Stimulated activated CD8-positive, alpha-beta memory T cell treated with anti-CD3 and anti-CD28 coated beads, Interleukin-7, amount 100 ng/mL, for 24 hours (primary cell): ENCODE results near the gene TNS1.
"Not testable (repeated sequence)": the region's sequence is repeated elsewhere in the genome, so short reads cannot be mapped to it uniquely, and the experiment has no call there.

Source experiments
- DNase-seq: peaks from one replicate; pipeline ENCODE4 v3.0.0-alpha.2; 2020; ENCODE audit warnings: low read depth

Gene TNS1

DNA sequence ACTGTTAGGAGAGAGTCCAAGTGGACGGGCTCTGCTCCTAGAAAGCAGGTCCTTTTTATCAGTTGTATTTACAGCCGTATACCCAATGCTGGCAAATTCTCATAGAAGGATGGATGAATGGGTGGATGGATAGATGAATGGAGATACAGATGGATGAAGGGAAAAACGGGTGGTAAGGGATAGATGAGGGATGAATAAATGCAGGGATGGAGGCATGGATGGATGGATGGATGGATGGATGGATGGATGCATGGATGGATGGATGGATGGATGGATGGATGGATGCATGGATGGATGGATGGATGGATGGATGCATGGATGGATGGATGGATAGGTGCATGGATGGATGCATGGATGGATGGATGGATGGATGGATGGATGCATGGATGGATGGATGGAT lies 193.8 kb downstream of the TNS1 start:
- not testable (repeated sequence) for DNase-seq

DNA sequence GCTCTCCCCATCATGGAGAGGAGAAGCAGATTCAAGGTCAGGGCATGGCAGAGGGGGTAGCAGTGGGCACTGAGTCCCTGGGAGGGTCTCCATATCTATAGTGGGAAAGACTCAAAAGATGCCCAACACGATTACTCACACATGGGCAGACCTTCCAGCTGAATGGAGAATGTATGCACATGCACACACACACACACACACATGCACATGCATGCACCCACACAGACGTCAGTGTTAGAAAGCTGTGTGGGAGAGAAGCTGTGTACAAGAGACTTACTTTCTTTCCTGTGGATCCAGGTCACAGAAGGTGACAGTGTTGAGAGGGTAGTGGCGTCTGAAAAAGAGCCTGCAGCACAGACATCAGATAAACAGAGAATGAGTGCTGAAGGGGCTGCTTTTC lies 194.5 kb downstream of the TNS1 start:
- no peak for DNase-seq

DNA sequence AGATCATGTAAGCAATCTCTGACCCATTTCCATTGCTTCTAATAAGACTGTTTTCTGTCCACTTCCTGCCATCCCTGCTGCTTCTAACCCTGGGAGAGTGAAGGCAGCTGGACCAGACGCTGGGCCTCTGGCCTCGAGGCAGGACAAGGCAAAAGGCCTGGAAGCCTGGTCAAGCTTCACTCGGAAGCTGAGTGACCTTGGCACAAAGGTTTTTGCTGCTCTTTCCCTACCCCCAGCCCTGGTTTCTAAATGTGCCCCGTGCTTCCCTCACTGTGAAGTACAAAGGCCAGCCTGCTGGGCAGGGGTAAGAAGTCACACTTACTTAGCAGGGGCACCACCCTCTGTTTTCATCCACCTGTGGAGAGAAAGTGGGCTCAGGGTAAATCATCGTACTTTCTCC lies 195.0 kb downstream of the TNS1 start:
- no peak for DNase-seq

DNA sequence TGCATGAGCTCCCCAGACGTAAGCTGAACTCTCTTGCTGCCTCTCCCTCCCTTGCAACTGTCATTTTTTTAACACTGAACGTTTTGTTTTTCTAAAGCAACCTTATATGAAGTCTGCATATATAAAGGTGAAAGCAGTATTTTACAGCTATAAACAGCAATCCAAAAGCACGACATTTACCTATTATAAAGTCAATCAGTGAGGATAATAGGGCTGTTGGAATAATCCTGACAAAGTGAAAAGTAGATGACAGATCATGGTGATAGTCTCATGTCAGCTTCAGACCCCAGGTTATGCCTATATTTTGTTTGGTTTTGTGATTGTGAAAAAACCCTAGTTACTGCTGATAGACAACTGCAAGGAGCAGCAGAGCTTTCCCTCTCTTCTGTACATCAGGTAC lies 195.8 kb downstream of the TNS1 start:
- DNase-seq: no peak

DNA sequence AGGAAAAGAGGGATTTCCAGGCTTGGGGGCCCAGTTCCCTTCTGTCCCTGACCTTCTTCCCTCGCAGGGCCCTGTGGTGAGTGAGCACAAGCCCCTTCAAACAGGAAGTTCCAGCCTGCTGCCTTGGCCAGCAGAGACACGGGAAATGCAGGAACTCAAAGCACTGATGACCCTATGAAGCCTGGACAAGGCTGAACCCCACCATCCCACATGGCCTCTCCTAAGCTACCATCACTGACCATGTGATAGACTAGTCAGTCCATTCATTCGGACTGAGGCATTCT lies 196.4 kb downstream of the TNS1 start:
- no peak for DNase-seq

DNA sequence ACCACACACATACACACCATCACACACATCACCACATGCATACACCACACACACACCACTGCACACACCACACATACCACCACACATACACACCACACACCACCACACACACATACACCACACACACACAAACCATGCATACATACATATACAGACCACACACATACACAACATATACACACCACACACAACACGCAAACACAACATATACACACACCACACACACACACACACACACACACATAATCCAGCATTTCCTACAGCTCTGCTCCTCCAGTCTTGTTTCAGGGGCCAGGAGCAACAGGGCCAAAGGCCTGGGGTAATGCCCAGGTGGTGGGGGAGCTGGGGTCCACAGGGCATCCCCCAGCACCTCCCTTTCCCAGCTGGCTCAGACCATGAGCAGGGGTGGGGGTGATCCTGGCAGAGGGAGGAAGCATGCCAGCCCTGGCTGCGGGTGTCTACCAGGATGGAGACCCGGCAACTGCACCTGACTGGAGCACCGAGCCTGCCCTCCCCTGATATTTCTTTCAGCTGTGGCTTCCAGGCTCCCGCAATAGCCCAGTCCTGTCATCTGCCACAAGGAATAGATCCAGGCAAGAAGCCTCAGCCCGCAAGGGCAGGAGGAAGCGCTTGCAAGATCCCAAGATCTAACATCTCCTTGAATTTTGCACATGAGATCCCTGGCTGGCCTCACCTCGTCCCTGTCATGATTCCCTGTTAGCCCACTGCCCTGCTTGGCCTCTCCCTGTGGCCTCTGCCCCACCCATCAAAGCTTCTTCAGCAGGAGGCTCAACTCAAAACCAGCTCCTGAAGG lies 196.9 kb downstream of the TNS1 start:
- DNase-seq: no peak

DNA sequence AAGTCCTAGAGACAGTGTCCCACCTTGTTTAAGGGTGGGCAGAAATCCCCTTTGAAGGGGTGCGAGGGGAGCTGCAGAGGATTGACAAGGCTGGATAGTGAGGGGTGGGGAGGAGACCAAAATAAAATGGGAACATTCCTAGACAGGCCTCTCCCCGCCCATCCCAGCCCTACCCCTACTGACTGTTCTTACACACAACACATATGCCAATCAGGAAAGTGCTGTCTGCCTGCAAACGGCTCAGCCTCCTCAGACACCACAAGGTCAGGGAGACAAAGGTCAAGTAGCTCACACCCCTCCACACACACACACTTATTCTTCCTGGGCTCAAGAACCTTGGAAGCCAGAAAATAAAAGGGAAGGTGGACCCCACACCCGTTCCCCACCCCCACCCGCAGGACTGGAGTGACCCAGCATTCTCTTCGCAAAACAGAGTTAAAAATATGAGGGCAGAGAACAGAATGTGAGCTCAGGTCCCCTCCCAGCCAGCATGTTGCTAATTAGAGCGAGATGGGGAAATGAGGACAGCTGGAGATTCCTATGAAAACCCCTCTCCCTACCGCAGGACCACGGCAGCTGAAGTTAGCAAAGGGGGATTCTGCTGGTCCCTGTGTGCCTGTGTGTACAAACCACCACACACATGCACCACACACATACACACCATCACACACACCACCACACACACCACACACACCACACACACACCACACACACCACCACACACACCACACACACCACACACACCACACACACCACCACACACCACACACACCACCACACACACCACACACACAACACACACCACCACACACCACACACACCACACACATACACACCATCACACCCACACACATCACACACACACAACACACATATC lies 197.8 kb downstream of the TNS1 start:
- no peak for DNase-seq

DNA sequence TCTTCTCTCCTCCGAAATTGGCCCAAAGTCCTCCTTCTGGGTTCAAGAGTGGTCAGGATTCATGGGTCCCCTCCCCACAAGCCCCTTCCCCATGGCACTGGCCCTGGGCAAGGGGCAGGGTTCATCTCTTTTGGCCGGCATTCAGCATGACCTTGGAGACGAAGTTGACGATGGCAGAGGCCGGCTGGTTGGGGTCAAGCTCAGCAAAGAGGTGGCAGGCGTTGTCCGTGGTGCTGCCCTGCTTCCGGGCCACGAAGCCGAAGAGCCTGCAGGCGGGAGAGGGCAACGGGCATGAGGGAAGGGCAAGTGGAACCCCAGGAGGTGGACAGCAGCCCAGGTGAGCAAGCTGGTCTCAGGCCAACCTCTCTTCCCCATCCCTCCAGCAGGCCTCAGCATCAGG lies 198.5 kb downstream of the TNS1 start:
- no peak for DNase-seq

DNA sequence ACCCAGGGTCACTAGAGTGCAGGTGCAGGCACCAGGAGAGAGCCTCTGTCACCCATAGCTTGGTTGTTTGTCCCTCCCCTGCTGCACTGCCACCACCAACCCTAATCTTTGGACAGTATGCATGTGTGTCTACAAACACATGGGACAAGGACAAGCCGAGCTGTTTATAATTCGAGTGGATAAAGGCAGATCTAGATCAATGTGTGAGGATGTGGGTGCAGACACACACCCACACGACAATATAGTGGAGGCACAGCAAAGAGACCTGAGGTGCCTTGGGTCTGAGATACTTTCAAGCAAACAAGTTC lies 199.2 kb downstream of the TNS1 start:
- no peak for DNase-seq

DNA sequence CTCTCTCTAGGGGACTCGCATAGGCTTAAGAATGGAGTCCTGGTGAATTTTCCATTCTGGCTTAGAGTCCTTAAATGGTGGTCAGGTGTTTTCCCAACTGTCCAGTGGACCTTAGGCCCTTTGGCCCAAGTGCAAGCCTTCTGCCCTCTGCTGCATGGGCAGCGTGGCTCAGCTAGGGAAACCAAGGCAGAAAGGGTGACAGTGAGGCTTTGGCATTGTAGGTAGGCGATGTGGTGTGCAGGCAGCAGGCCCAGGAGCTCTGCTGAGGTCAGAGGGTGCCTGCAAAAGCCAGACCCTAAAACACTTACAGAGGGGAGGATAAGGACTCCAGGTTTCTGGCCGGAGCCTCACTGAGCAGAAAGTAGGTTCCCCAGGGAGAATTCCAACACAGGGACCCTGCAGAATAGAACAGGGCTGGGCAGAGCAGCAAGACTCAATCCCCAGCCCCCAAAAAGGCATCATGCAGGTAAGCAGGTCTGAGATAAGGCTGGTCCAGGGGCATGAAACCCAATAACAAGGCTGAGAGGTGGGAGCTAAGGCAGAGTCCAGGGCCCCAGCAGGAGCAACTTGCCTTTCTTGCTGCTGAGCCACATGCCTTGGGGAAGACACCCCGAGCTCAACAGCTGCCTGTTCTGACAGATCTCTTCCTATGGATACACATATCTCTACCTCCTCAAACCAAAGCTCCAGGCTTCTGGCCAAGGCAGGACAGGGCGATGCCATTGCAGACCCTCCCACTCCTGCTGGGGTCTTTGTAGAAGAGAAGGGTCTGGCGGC lies 199.7 kb downstream of the TNS1 start:
- DNase-seq: no peak

DNA sequence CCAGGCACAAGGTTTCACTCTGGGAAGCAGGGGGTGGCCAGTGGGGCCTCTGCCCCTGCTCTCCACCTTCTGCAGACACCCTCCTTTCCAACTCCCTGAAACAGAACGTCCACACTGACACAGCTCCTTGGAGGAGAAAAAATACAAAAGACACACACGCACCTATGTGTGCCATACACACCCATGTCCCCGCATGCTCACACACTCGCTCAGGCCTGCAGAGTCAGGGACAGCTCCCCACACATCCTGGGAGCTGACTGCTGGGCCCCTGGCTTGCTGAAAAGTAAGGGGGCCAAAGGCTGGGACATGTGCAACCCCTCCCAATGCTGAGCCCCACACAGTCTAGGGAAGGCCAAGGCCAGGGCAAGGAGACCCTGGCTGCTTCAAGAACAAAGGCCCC lies 200.5 kb downstream of the TNS1 start:
- DNase-seq: no peak

DNA sequence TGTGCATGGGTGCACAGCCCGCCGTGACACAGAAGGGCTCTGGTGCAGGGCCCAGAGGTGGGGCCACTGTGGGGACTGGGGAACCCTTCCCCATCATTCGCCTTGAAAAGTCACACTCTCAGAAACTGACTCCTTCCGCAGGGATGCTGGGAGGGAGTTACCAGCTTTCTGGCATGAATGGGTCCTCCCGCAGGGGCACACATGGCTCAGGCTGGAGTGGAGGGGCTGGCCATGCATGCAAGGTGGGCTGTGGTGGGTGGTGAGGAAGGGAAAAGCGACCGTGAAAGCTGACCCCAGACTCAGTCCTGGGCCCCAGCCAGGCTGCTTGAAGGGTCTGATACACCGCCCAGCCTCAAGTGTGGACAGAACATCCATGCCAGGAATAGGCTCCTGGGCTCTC lies 201.1 kb downstream of the TNS1 start:
- DNase-seq: no peak

DNA sequence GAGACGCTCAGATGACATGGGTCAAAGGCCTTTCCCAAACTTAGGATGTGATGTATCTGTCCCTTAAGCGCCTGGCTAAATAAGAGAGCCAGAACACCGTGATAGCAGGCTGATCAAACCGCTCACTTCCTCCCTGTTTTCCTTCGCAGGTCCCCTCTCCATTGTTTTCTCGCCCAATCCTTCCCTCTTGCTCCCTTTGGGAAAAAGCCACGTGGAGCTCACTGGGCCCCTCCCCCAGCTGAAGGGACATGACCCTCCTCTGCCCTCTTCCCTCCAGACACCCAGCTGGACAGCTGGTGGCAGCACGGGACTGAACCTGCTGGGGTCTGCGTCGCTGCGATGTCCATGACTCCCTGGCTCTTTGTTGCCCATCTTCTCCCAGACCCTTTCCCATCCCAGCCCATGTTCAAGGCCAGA lies 201.7 kb downstream of the TNS1 start:
- DNase-seq: no peak

DNA sequence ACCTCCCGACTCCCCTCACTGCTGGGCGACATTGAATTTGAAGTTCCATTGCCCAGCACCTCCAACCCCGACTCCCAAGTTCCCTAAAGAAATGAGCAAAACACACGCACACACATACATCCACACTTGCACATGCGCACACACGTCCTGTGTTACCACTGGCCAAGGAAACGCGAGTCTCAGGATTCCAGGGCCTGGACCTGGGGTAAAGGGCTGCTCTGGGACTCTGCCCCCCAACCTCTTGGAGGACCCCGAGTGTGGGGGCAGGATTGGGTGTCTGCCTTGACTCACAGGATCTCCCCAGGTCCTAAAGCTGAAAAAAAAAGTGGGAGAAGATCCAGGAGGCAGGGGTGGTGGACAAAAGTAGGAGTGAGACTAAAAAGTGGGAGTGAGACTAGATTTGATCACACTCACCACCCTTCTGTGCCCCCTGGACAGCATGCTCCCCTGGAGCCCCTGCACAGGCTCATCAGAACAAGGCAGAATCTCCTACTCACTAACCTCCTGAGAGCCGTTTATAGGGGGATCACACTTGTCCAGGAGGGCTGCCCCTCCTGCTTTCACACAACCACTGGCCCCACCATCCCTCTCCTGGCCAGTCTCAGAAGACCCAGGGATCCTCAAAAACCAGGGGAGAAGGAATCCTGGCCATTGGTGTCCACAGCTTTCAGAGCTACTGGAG lies 202.2 kb downstream of the TNS1 start:
- DNase-seq: no peak

DNA sequence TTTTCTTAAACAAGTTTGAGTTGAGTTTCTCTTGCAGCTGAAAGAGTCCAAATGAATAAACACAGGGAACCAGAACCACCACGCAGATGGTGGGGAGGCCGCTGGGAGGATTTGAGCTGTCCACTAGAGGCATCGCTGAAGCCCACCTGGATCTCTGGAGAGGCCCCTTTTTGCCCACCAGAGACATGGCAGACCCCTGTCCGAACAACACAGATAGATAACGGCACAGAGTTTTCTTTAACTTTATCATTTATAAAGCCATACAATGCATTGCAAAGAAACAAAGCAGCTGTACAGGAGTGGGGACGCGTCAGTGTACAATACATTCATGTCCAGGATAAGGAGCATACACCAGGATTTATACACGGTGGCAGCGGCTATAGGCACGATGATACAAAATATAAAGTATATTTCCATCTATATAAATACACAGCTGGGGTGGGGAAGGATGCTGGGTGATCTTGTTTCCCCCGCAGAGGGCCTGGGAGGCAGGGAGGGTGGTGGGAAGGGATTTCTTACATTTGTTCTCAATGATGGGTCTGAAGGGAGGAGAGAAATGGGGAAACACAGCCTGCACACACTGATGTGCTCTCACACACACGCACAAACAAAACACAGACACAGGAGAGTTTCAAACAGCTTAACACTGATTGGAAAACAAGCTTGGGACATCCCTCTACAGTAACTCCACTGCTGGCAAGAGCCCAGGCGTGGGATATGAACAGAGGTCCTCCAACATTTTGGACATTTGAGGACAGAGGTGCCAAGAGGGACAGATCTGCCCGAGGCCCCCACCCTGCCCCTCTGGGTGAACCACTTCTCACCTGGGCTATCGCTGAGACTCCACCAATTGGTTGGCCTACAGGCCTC lies 203.0 kb downstream of the TNS1 start:
- no peak for DNase-seq

DNA sequence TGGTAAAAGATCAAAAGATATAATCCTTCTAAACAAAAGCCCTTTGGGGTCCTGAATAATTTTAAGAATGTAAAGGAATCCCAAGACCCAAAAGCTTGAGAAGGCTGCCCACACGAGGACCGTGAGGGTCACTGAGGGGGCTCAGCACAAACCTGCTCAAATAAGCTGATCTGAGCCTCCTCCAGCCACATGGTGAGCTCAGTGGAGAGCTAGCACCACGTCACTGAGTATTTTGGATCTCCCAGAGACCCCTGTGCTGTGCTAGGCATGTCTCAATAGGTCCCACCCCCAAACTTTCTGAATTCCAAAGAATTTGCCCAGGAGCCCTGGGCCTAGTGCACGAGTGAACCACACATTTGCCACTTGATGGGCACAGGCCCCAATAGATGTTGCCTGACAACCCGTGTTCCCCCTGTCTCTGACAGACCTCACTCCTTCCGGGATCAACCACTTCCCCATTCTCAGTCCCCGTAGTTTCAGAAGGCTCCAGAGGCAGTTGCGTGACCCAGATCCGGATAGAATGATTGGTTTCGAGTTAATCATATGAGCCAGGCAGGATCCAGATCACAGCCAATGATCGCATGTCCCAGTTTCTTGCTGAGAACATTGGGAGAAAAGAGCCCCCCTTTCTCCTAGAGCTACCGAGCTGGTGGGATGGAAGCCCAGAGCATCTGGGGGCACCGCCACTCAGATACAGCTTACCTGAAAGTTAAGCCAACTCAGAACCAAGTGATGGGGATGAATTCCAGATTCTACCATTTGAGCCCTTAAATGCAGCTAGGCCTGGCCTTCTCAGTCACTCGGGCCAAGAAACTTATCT lies 203.8 kb downstream of the TNS1 start:
- DNase-seq: no peak

DNA sequence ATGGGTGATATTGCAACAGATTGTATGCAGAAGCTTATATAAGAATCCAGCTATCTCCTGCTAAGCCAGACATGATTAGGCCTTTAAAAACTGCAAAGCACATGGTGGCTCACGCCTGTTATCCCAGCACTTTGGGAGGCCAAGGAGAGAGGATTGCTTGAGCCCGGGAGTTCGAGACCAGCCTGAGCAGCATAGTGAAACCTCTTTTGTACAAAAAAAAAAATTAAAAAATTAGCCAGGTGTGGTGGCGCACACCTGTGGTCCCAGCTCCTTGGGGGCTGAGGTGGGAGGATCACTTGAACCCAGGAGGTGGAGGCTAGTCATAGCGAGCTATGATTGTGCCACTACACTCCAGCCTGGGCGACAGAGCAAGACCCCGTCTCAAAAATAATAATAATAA lies 204.6 kb downstream of the TNS1 start:
- DNase-seq: no peak

DNA sequence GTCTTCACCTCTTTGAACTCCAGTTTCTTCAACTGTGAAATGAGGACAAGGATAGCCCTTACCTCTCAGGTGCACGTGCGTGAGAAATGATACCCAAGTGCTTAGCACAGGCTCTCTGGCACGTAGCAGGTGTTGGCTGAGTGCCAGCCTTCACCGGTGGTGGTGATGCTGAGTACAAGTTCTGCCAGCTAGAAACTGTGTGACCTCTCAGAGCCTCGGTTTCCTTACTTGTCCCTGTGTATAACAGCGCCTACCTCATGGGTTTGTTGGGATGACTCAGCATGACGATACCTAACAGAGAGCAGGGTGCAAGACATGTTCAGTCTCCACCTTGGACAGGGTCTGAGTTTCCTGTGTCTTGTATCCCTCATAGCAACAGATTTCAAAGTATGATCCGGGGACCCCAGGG lies 205.1 kb downstream of the TNS1 start:
- DNase-seq: no peak

DNA sequence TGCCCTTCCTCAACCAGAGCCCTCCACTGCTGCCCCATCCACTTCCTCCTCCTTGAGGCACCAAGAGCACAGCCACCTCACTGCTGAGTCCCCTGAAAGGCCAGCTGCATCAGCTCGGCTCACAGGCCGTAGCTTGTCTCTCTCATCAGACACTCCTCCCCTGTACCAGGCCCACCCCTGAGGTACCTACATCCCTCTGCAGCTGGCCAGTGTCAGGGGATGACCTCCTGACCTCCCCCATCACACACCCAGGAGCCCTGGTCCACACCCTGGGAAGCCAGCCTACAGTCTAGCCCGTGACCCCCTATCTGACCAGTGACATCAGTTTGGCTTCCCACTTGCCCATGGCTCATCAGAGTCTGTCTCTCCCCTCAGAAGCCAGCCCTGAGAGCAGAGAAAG lies 205.6 kb downstream of the TNS1 start:
- DNase-seq: no peak

DNA sequence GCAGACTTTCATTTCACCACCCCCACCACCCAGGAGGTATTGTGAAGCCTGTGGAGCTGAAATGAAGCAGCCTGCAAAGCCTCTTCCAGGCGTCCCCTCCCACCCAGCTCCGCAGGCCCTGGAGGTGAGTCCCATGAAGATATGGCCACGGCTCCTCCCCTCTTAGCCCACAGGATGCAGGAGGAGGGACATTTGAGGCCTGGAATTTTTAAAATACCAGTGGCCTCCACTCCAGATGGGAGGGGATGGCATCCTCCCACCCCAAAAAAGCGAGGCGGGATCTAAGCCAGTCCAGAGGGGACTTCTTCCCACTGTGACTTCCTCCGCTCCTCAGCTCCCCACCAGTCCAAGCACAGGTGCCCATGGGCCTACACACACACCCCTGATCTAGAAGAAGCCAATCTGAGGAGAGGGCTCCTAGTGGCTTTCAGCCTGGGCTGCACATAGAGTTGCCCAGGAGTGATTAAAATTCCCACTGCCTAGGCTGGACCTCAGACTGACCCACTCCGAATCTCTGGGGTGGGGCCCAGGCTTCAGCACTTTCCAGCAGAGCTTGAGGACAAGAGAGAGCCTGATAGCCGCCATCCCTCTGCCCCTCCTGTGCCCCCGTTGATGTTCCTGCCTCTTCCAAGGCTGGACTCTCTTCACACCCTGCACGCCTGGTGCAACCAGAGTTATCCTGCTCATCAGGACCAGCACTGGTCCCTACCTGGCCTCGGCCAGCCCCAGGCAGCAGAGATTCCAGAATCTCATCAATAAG lies 206.9 kb downstream of the TNS1 start:
- DNase-seq: no peak
